ENCODE results near the gene ZC3H13. TPM values are rescaled to one million over a fixed set of nuclear protein-coding genes. Genes with fewer than 3 reads are reported as not detected.

ZC3H13 gene
- total RNA-seq, 2 donors from 2014 or later, result 21.8 to 39.5 TPM

GRCh38 chr13:46031581-46032263, 20.8 kb downstream of the ZC3H13 start:
- no peak for TF ChIP-seq CTCF (IDR thresholded peaks at IDR 0.05)
- peaks cover 6% of the 10 kb centered on the region for H3K9me3 ChIP-seq
- no peak for ATAC-seq (ENCODE audit: insufficient number of reproducible peaks, low FRiP score, low read depth)

GRCh38 chr13:46025157-46025556, 27.4 kb downstream of the ZC3H13 start:
- Histone ChIP-seq H3K4me3 (no peak overlapping the region), H3K4me1 (ENCODE audit: control insufficient read depth in 1 of 2, low read depth in 2 of 2) (no peaks in the 10 kb centered on the region), H3K36me3 (no peaks in the 10 kb centered on the region), H3K27ac (no peak overlapping the region), H3K27me3 (replicated peaks; ENCODE audit: insufficient read depth) (no peaks in the 10 kb centered on the region), H3K9me3 (peaks cover 3% of the 10 kb centered on the region)
- ATAC-seq (ENCODE audit: insufficient number of reproducible peaks, low FRiP score, low read depth) (no peak), DNase-seq (ENCODE audit: low spot score) (no peak)
- no peak for TF ChIP-seq CTCF (IDR thresholded peaks at IDR 0.05)

More at GRCh38 chr13:46031581-46032263, 20.8 kb downstream of the ZC3H13 start:
- Histone ChIP-seq H3K27ac (no peak overlapping the region), H3K4me1 (ENCODE audit: control insufficient read depth in 1 of 2, low read depth in 2 of 2) (no peaks in the 10 kb centered on the region), H3K27me3 (replicated peaks; ENCODE audit: insufficient read depth) (no peaks in the 10 kb centered on the region), H3K36me3 (no peaks in the 10 kb centered on the region), H3K4me3 (no peak overlapping the region)
- DNase-seq (ENCODE audit: low spot score), result no peak

- Histone ChIP-seq H3K36me3 (peaks cover 8% of the 10 kb centered on the region), H3K9me3 (no peaks in the 10 kb centered on the region), H3K27me3 (replicated peaks; ENCODE audit: insufficient read depth) (no peaks in the 10 kb centered on the region), H3K4me3 (no peak overlapping the region), H3K4me1 (ENCODE audit: control insufficient read depth in 1 of 2, low read depth in 2 of 2) (no peaks in the 10 kb centered on the region), H3K27ac (no peak overlapping the region)
- ATAC-seq (ENCODE audit: insufficient number of reproducible peaks, low FRiP score, low read depth) (no peak), DNase-seq (ENCODE audit: low spot score) (no peak)
- no peak for TF ChIP-seq CTCF (IDR thresholded peaks at IDR 0.05)
Observed at GRCh38 chr13:46022481-46022880, 30.1 kb downstream of the ZC3H13 start.

GRCh38 chr13:46016216-46016615, 36.3 kb downstream of the ZC3H13 start:
- DNase-seq (ENCODE audit: low spot score) (no peak), ATAC-seq (ENCODE audit: insufficient number of reproducible peaks, low FRiP score, low read depth) (no peak)
- H3K36me3 ChIP-seq, result peaks cover 23% of the 10 kb centered on the region
- H3K4me3 ChIP-seq, result no peak overlapping the region
- no peaks in the 10 kb centered on the region for H3K4me1 ChIP-seq (ENCODE audit: control insufficient read depth in 1 of 2, low read depth in 2 of 2)
- no peaks in the 10 kb centered on the region for H3K27me3 ChIP-seq (replicated peaks; ENCODE audit: insufficient read depth)
- TF ChIP-seq CTCF (IDR thresholded peaks at IDR 0.05), result no peak
- H3K9me3 ChIP-seq, result no peaks in the 10 kb centered on the region
- no peak overlapping the region for H3K27ac ChIP-seq

- H3K4me1 ChIP-seq (ENCODE audit: control insufficient read depth in 1 of 2, low read depth in 2 of 2), result no peaks in the 10 kb centered on the region
- peaks cover 27% of the 10 kb centered on the region for H3K36me3 ChIP-seq
- no peak overlapping the region for H3K27ac ChIP-seq
- H3K27me3 ChIP-seq (replicated peaks; ENCODE audit: insufficient read depth), result no peaks in the 10 kb centered on the region
- DNase-seq (ENCODE audit: low spot score), result no peak
- H3K4me3 ChIP-seq, result no peak overlapping the region
- no peaks in the 10 kb centered on the region for H3K9me3 ChIP-seq
- ATAC-seq (ENCODE audit: insufficient number of reproducible peaks, low FRiP score, low read depth), result no peak
- TF ChIP-seq CTCF (IDR thresholded peaks at IDR 0.05), result no peak
Observed at GRCh38 chr13:46015366-46015765, 37.2 kb downstream of the ZC3H13 start.

All from thoracic aorta (tissue), 2 donors.